Islet of Langerhans (tissue), 1 donor: ENCODE results near the gene CPNE4.
"Not testable (repeated sequence)": the region's sequence is repeated elsewhere in the genome, so short reads cannot be mapped to it uniquely, and the experiment has no call there.

Experiments used
- FAIRE-seq: peaks from one replicate; lab custom pipeline; 2011; peaks lifted over from hg19 to GRCh38; lab: Jason Lieb, UNC

CPNE4 gene

GRCh38 chr3:132016061-132017041, 18.5 kb downstream of the CPNE4 start:
- FAIRE-seq, result no peak

GRCh38 chr3:132014105-132014504, 20.7 kb downstream of the CPNE4 start:
- no peak for FAIRE-seq

DNA sequence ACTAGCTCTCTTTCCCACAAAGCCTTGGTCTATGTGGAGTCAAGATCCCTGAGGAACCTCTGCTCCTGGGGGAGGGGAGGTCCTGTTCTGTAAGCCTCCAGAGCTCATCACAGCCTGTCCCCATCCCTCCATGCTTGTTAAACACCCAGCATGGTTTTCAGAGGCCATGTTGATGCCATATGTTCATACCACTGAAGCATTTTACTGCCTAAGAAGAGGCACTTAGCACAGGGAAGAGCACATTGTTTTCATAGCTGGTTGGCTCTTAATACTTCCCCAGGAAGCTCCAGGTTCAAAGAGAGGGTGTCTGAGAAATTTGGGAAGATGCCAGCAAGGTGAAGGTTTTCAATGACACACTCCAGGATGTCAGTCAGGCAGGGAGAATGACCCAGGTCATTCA, 25.6 kb downstream of the CPNE4 start:
- no peak for FAIRE-seq

DNA sequence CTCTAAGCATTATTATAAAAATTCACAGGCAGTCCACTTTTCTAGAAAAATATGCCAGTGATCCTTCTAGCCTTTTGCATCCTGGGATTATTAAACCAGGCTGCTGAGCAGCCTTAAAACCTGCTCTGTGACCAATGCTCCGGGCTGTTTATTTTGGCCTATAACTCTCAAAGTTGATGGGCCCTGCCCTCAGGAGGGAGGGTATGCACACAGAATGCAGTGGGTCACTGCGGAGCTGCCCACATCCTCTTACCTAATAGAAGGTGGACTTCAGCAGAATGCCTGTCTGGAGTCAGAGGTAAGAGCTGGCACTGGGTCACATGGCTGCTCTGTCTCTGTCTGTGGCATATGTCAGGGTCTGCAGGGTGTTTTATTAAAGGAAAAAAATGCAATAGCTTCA, 26.0 kb downstream of the CPNE4 start:
- no peak for FAIRE-seq

DNA sequence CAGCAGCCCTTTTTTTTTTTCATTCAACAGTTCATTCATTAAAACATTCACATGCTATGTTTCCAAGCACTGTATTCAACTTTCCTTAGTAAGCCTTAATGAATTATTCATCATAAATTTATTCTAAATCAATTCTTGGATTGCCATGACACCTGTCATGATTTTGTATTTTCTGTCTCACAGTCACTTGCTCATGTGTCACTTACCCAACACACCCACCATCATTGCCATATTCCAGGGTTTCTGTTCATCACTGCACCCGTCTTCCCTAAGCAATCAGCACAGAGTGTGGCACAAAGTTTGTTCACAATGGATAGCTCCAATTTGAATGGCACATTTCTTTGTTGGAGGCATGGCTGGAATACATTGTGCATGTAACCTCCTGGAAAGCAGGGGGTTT, 27.2 kb downstream of the CPNE4 start:
- FAIRE-seq, result no peak

DNA sequence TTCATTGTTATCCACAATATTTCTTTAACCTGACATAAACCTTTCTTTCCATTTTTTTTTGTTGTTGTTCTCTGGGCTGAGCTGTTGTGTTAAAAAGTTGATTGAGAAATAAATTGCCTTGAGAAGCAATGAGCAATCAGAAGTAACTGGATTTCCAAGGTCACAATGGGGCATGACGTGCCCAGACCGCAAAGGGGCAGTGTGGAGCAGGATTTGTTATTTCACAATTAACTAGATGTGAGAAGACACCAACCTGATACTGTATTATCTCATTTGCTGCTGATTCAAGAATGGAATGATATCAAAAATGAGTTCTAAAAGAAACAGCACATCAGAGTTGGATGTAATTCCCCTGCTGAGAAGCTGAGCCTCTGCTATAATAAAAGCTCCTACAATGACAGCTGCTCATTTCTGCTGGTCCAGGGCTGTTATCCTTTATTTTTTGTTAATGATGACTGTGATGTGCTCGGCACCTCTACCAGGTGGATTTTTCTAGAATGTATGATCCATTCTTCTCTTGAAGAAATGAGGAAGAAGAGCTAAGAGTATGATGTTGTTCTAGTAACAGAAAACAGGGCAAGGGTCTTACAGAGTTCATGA, 28.1 kb downstream of the CPNE4 start:
- peak; percentile 45 for FAIRE-seq

DNA sequence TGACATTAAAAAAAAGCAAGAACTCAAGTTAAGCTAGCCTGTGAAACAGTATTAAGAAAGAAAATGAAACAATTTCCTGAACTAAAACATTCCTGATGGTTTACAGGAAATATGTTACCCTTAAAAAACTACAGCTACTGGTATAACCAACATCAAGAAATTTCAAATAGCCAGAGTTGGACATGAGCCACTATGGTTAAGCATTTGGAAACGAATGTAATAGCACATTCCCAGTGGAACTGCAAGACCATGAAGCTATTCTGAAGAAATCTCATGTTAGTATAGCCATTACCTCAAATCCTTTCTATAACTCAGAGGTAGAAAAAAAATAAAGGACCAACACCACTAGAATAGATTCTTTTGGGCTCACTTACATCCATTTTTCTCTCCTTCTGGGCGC, 30.2 kb downstream of the CPNE4 start:
- no peak for FAIRE-seq

DNA sequence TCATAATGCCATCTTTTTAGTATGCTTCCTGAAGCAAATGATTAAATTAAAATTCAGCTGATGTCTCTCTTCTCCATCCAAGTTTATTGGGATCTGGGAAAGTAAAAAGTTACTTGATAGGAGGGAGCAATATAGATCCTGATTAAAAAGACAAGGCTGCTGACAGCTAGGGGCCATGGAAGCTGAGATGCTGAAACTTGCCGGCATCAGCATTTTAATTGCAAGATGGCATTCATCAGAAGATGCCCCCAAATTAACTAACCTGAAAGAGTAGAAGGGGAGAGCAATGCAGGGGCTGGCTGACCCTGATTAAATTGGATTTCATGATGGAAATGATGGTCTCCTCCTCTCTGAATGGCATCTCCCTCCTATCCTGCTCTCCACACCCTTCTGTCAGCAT, 31.1 kb downstream of the CPNE4 start:
- FAIRE-seq, result no peak

- no peak for FAIRE-seq
Measured at GRCh38 chr3:132001999-132002398, 32.8 kb downstream of the CPNE4 start.

DNA sequence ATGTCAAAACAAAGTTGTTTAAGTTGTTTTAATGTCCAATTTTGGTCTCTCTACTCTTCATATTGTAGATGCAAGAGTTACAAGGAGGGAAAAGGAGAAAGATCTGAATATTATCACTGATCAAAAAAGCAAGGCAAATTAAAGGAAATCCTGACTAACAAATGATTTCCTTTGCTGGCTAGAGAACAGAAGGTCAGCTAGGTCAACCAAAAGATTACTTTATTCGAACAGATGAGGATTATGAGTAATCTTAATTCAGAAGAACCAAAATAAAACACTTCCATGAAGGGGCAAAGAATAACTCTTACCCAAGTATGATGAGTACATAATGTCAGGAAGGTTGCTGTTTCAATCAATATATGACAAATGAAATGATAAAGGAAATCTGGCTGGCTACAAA, 33.8 kb downstream of the CPNE4 start:
- no peak for FAIRE-seq

DNA sequence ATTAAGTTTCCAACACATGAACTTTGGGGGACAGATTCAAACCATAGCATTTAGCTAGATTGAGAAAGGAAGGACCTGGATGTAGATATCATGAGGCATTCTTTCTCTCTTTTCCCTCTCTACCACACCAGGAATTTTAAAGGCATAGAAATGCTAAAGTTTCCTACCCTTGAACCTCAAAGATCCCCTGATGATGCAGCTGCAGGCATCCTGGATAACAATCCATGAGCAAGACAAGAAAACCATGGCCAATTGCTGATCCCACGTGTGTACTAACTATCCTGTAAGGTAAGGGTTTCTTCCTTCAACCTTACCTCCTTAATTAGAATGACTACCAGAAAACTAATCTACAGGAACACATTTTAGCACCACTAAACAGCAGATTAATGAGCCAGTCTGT, 36.8 kb downstream of the CPNE4 start:
- no peak for FAIRE-seq

DNA sequence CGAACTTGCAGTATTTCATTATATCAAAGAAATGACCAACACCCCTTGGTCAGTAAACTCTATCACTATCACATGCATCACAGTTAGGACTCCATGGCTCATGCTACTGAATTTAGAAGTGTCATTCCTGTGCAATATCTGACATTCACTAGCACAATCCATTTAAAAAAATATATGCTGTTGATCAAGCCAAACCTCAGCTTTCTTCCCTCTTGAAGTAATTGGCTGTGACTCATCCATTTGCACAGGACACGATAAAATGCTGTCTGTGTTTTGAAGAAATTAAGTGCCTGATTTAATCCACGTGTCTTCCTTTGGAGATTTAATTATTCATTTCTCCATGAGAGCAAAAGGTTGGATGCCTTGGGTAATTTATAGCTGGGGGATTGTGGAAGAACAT, 38.9 kb downstream of the CPNE4 start:
- no peak for FAIRE-seq

- FAIRE-seq, result no peak
Measured at GRCh38 chr3:131989318-131989717, 45.5 kb downstream of the CPNE4 start.

- FAIRE-seq, result no peak
Measured at GRCh38 chr3:131988209-131988608, 46.6 kb downstream of the CPNE4 start.

- no peak for FAIRE-seq
Measured at GRCh38 chr3:131983689-131984088, 51.1 kb downstream of the CPNE4 start.

- FAIRE-seq, result no peak
Measured at GRCh38 chr3:131981323-131981722, 53.5 kb downstream of the CPNE4 start.

DNA sequence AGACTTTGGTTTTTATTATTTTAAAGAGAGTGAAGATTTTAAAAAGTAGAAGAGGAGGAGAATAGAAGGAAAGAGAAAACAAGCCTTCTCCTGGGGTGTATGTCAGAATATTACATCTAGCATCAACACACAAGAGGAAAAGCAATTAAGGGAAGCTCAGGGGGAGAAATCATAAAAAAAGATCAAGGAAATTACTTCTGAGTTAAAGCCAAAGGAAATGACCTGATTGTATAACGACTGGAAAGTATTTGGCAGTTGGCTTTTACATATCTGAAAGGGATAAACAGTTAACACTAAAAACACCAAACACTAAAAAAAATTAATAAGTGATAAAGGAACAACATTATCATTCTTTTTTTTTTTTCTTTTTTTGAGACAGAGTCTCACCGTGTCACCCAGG, 58.4 kb downstream of the CPNE4 start:
- no peak for FAIRE-seq

DNA sequence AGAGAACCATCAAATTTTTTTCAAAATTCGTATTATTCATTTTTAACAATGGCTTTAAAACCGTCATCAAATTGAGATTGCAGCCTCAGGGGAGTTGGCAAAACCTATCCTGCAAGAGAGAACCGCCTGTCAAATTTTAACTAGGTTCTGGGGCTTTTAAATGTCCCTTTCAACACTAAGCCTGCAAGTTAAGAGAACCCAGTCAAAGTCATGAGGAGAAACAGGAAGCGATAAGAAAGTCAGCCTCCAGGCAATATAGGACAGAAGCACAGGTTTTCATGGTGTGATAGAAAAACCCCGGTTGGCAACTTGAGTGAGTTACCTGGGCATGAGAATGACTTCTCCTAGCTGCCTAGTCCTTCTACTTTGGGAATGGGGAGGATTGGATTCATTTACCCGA, 59.8 kb downstream of the CPNE4 start:
- no peak for FAIRE-seq

GRCh38 chr3:131973731-131974130, 61.1 kb downstream of the CPNE4 start:
- no peak for FAIRE-seq

DNA sequence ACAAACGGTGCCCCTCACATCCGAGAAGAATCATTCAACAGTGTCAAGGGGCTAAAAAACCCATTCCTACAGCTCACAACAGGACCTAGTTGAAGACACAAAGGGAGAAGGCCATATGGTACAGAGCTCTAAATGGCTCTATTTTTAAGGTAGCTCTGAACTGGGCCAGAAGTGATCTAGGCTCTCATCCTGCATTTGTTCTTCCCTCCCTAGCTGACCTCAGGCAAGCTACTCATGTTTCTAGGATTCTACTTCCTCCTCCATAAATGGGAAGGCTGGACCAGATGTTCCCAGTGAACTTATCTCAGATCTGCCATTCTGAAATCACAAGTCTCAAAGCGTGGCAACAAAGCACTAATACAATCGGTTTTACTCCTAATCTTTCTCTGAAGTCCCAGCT, 62.3 kb downstream of the CPNE4 start:
- no peak for FAIRE-seq

DNA sequence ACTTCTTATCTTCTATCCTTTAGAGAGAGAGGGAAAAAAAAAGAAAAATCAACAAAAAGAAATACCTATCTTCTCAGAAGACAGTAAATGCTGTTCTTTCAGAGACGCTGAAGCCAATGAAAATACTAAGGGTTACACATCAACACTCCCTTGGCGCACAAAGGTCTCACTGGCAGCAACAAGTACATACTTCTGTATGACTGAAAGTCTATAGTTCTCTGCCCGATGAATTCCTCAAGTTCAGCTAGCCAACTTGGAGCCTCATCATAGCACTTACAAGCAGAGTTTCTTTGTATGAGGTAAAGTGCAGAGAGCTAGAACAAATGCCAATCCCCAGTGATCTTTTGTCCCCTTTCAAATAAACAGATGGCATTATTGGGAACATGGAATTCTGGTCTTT, 62.7 kb downstream of the CPNE4 start:
- no peak for FAIRE-seq

DNA sequence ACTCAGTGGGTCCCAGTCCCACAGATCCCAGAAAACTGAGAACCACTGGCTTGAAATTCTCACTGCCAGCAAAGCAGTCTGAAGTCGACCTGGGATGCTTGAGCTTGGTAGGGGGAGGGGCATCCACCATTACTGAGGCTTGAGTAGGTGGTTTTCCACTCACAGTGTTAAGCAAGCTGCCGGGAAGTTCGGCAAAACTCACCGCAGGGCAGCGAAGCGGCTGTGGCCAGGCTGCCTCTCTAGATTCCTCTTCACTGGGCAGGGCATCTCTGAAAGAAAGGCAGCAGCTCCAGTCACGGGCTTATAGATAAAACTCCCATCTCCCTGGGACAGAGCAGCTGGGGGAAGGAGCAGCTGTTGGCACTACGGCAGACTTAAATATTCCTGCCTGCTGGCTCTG, 71.4 kb downstream of the CPNE4 start:
- FAIRE-seq, result not testable (repeated sequence)

DNA sequence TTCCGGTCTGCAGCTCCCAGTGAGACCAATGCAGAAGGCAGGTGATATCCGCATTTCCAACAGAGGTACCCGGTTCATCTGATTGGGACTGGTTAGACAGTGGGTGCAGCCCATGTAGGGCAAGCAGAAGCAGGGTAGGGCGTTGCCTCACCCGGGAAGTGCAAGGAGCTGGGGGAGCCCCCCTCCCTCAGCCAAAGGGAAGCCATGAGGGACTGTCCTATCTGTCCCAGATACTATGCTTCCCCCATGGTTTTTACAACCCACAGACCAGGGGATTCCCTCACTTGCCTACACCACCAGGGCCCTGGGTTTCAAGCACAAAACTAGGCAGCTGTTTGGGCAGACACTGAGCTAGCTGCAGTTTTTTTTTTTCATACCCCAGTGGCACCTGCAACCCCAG, 71.8 kb downstream of the CPNE4 start:
- FAIRE-seq, result no peak

DNA sequence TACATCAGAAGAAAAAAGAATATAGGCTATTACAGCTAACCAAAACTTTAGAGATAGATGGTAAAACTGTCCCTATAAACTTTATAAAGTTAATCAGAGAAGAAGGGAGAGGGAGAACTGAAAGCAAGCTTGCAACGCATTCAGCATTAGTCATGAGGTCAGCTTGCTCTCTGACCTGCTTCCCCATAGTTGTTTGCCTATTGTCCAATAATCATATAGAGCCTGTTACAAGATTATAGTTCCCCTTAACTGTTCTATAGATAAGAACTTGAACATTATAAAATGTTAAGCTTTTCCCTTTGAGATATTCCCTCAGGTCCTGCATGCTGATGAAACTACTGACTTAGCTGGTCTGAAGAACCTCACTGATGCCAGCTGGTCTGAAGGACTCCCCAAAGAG, 74.5 kb downstream of the CPNE4 start:
- no peak for FAIRE-seq
